Heart left ventricle (tissue), 13 donors: ENCODE results near the gene TPST1.

Experiments
- CTCF ChIP-seq, 12 donors: fragments of 200-600 bp; sonication (generic) in 4 of 12; IDR thresholded peaks; one replicate each; pipeline versions ENCODE4 v1.5.0 to v1.8.0; 2018 to 2022; ENCODE audit warnings: antibody characterized with exemption in 12 of 12, mild to moderate bottlenecking in 5 of 12
- POLR2A ChIP-seq, 2 donors: fragments of 450-650 bp; IDR thresholded peaks; one replicate each; pipeline ENCODE4 v1.6.1; 2017; ENCODE audit warnings: antibody characterized with exemption in 2 of 2, mild to moderate bottlenecking in 2 of 2, moderate library complexity in 2 of 2
- donor health status: ischemic (EF 13 %, LVEDD 7.1; RV severe dilation, severe dysfunction).
- donor health status: DM: no; HTN: yes; CAD: no.
- donor health status: DM: no; HTN: no; CAD: no.
- donor health status: ischemic (EF 25% LVEDD 6.9; RV normal size, moderate dysfunction).
- donor health status: ischemic (EF 25% LVEDD 5.7; RV mildly dilated, moderate dysfunction).
- donor health status: ischemic (EF 35%, LVEDD 5.7; RV mildly dilated, moderate dysfunction).
- donor health status: nonischemic (EF 11% LVEDD 7.7; RV severe dilation, severe dysfunction).
- donor health status: DM: yes; HTN: yes; CAD: no.
- donor health status: PGD.
- donor health status: ischemic (EF 29% LVEDD 5.4; RV normal size, mild dysfunction).
- donor health status: nonischemic (EF 23%, LVEDD 6.1; RV moderate dilation, normal function).

GRCh38 chr7:66219805-66220204, 14.7 kb downstream of the TPST1 start:
- no peak for TF ChIP-seq CTCF (IDR thresholded peaks at IDR 0.05)
- no peak for TF ChIP-seq POLR2A (IDR thresholded peaks at IDR 0.05)
